Right forelimb (tissue), 1 donor: ENCODE results near the gene ATP6AP1.
"Not testable (repeated sequence)": the region's sequence is repeated elsewhere in the genome, so short reads cannot be mapped to it uniquely, and the experiment has no call there.

ENCODE experiments used
- DNase-seq: peaks from one replicate; pipeline ENCODE4 v3.0.0-alpha.2; 2018

ATP6AP1 gene

GRCh38 chrX:154428176-154429171, at the start of gene ATP6AP1:
TSS of gene ATP6AP1 (plus strand) at chrX:154428677. CDS start at chrX:154428693, 16 bp downstream.
- DNase-seq: peak; percentile 93

- peak; percentile 97 for DNase-seq
These were observed 49.5 kb upstream of the ATP6AP1 start, which contains the start of gene EMD for GRCh38 chrX:154378799-154379568. TSS of gene EMD (plus strand) at chrX:154379295. CDS start at chrX:154379485, 190 bp downstream.

GRCh38 chrX:154379569-154379951, 48.9 kb upstream of the ATP6AP1 start:
- DNase-seq: no peak

- no peak for DNase-seq
These were observed 48.3 kb upstream of the ATP6AP1 start for GRCh38 chrX:154380153-154380552.

- no peak for DNase-seq
These were observed 47.7 kb upstream of the ATP6AP1 start for GRCh38 chrX:154380787-154381186.

- DNase-seq: no peak
These were observed 47.2 kb upstream of the ATP6AP1 start for GRCh38 chrX:154381271-154381670.

- DNase-seq: no peak
These were observed 45.9 kb upstream of the ATP6AP1 start for GRCh38 chrX:154382483-154383069.

GRCh38 chrX:154383359-154384283, 44.9 kb upstream of the ATP6AP1 start:
- DNase-seq: no peak

- no peak for DNase-seq
These were observed 44.1 kb upstream of the ATP6AP1 start for GRCh38 chrX:154384284-154384892.

GRCh38 chrX:154388094-154388493, 40.4 kb upstream of the ATP6AP1 start:
- DNase-seq: not testable (repeated sequence)

GRCh38 chrX:154388649-154389048, 39.8 kb upstream of the ATP6AP1 start:
- not testable (repeated sequence) for DNase-seq

- not testable (repeated sequence) for DNase-seq
These were observed 38.4 kb upstream of the ATP6AP1 start for GRCh38 chrX:154389812-154390747.

GRCh38 chrX:154396363-154396762, 32.1 kb upstream of the ATP6AP1 start:
- DNase-seq: not testable (repeated sequence)

GRCh38 chrX:154396973-154397887, 31.2 kb upstream of the ATP6AP1 start:
- DNase-seq: peak; percentile 83

GRCh38 chrX:154397888-154398667, 30.4 kb upstream of the ATP6AP1 start, which contains the start of gene RPL10:
TSS of gene RPL10 (plus strand) at chrX:154398377. CDS start at chrX:154398520, 143 bp downstream.
- peak; percentile 95 for DNase-seq

- DNase-seq: peak; percentile 87
These were observed 29.6 kb upstream of the ATP6AP1 start for GRCh38 chrX:154398668-154399526.
